ENCODE measurements around the gene ZNF391.
"Not testable (repeated sequence)": the region's sequence is repeated elsewhere in the genome, so short reads cannot be mapped to it uniquely, and the experiment has no call there.

ZNF391 gene

GRCh38 chr6:27388293-27389197, at the start of gene ZNF391:
ZNF391 (plus strand) TSS chr6:27388759; CDS start chr6:27400371, 11,612 bp downstream.
- DNase-seq = peak; percentile 85

GRCh38 chr6:27352850-27353249, 35.7 kb upstream of the ZNF391 start:
- DNase-seq = no peak

GRCh38 chr6:27358786-27359185, 29.8 kb upstream of the ZNF391 start:
- no peak for DNase-seq

GRCh38 chr6:27359231-27359630, 29.3 kb upstream of the ZNF391 start:
- no peak for DNase-seq

- DNase-seq = no peak
Observed at GRCh38 chr6:27368202-27368601, 20.4 kb upstream of the ZNF391 start.

GRCh38 chr6:27370391-27370790, 18.2 kb upstream of the ZNF391 start:
- DNase-seq = no peak

GRCh38 chr6:27374824-27375612, 13.5 kb upstream of the ZNF391 start:
- DNase-seq = peak; percentile 76

- no peak for DNase-seq
Observed at GRCh38 chr6:27375613-27376079, 12.9 kb upstream of the ZNF391 start.

- DNase-seq = not testable (repeated sequence)
Observed at GRCh38 chr6:27378406-27378805, 10.2 kb upstream of the ZNF391 start.

- not testable (repeated sequence) for DNase-seq
Observed at GRCh38 chr6:27381001-27381400, 7.6 kb upstream of the ZNF391 start.

- DNase-seq = no peak
Observed at GRCh38 chr6:27383011-27383410, 5.5 kb upstream of the ZNF391 start.

GRCh38 chr6:27383481-27383880, 5.1 kb upstream of the ZNF391 start:
- DNase-seq = no peak

- no peak for DNase-seq
Observed at GRCh38 chr6:27392623-27393022, 4.1 kb downstream of the ZNF391 start.

GRCh38 chr6:27394073-27394472, 5.5 kb downstream of the ZNF391 start:
- no peak for DNase-seq

- DNase-seq = no peak
Observed at GRCh38 chr6:27400877-27401642, 12.5 kb downstream of the ZNF391 start.

GRCh38 chr6:27406085-27406484, 17.5 kb downstream of the ZNF391 start:
- DNase-seq = no peak

GRCh38 chr6:27407153-27407814, 18.7 kb downstream of the ZNF391 start:
- DNase-seq = peak; percentile 3

GRCh38 chr6:27414300-27414699, 25.7 kb downstream of the ZNF391 start:
- no peak for DNase-seq

GRCh38 chr6:27414996-27415395, 26.4 kb downstream of the ZNF391 start:
- DNase-seq = no peak

- no peak for DNase-seq
Observed at GRCh38 chr6:27415898-27416297, 27.3 kb downstream of the ZNF391 start.

GRCh38 chr6:27419363-27419762, 30.8 kb downstream of the ZNF391 start:
- DNase-seq = no peak

- no peak for DNase-seq
Observed at GRCh38 chr6:27422651-27423332, 34.2 kb downstream of the ZNF391 start.
